RWPE1 (cell line): Measurements from ENCODE around the gene DDTL.

Source experiments
- CTCF ChIA-PET: fragments of 350-600 bp; sonication (Branson Sonifier 250); formaldehyde crosslinking; extraction: SDS; loops from one replicate; lab custom pipeline; 2021; lab: Yijun Ruan, JAX
- POLR2A ChIA-PET: fragments of 400-600 bp; formaldehyde crosslinking; extraction: SDS; loops from one replicate; lab custom pipeline; 2020; ENCODE audit warnings: antibody characterized with exemption; ENCODE audit not compliant: low non-redundant PET; lab: Yijun Ruan, JAX
- DNase-seq: peaks from one replicate; pipeline ENCODE4 v3.0.0; 2012; ENCODE audit warnings: low spot score
- H3K27ac ChIP-seq: fragments of 450-650 bp; 2 replicates; pipeline ENCODE4 v1.5.1; 2017
- TF ChIP-seq, protein P1 (sequence below): fragments of 450-650 bp; conservative IDR thresholded peaks from 2 replicates; pipeline ENCODE4 v1.5.1; 2017; ENCODE audit warnings: low read depth, mild to moderate bottlenecking

The DDTL gene

DNA sequence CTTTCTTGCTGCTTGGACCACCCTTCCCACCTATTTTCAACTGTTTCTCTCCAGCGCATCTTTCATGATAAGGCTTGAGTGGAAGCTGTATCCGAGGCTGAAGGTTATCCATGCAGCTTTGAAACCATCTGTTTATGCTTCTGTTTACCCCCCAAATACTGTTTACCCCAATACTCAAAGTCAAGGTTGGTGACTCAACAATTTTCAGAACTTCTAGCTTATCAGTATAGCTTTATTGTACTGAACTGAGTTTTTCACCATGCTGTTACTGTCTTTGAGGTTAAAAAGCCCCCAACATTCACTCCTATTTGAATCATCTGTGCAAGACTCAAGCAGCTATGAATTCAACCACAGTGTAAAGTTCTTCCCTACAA, 43.3 kb downstream of the DDTL start:
- TF ChIP-seq, protein P1, sequence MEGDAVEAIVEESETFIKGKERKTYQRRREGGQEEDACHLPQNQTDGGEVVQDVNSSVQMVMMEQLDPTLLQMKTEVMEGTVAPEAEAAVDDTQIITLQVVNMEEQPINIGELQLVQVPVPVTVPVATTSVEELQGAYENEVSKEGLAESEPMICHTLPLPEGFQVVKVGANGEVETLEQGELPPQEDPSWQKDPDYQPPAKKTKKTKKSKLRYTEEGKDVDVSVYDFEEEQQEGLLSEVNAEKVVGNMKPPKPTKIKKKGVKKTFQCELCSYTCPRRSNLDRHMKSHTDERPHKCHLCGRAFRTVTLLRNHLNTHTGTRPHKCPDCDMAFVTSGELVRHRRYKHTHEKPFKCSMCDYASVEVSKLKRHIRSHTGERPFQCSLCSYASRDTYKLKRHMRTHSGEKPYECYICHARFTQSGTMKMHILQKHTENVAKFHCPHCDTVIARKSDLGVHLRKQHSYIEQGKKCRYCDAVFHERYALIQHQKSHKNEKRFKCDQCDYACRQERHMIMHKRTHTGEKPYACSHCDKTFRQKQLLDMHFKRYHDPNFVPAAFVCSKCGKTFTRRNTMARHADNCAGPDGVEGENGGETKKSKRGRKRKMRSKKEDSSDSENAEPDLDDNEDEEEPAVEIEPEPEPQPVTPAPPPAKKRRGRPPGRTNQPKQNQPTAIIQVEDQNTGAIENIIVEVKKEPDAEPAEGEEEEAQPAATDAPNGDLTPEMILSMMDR: no peak
- DNase-seq: no peak
- CTCF ChIA-PET: no interaction called here
- H3K27ac ChIP-seq: no peak overlapping the region
- POLR2A ChIA-PET: no interaction called here

DNA sequence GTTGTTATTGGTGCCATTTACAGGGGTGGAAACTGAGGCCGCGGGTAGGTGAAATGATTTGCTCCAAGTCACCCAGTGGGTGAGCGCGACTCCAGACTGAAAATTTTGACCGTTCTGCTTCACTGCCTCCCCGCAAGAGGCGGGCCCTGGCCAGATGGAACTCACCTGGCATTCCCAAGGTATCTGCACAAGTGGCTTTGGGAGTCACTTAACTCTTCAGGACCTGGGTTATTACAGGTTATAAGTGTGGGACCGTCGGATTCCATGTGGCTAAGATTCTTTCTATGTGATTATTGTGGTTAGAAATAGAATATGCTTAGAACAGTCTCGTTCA, 45.0 kb downstream of the DDTL start:
- peak; percentile 8 for DNase-seq
- TF ChIP-seq, protein P1: no peak
- ChIA-PET CTCF (no interaction called here), POLR2A (no interaction called here)
- H3K27ac ChIP-seq: peak overlapping the region; percentile 85

DNA sequence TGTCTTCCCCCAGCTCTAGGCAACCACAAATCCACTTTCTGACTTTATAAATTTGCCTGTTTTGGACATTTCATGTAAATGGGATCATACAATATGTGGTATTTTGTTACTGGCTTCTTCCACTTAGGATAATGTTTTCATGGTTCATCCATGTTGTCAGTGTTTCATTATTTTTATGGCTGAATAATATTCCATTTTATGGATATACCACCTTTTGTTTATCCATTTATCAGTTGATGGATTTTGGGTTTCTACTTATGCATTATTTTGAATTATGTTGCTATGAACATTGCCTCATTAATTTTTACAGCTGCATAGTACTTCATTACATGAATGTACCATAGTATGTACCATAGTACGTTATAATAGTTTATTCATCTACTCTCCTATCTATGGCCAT, 49.5 kb downstream of the DDTL start:
- no peak overlapping the region for H3K27ac ChIP-seq
- POLR2A ChIA-PET: interaction anchor here (0.6 kb wide), 1 partner anchor 89 kb away, joined by 3 read pairs; no protein-coding TSS in a partner anchor
- TF ChIP-seq, protein P1: no peak
- CTCF ChIA-PET: interaction anchor here (0.9 kb wide), 1 partner anchor 43 kb away, joined by 4 read pairs; no protein-coding TSS in a partner anchor
- no peak for DNase-seq

- no peak for DNase-seq
- CTCF ChIA-PET: no interaction called here
- TF ChIP-seq, protein P1: no peak
- POLR2A ChIA-PET: no interaction called here
- H3K27ac ChIP-seq: no peak overlapping the region
Observed at GRCh38 chr22:24021304-24021703, 54.6 kb downstream of the DDTL start.
